AG08396 (cell line): ENCODE measurements around the gene GPR176.

ENCODE experiments used
- DNase-seq: peaks from one replicate; pipeline ENCODE4 v3.0.0; 2012; ENCODE audit warnings: low spot score, mixed read lengths

GPR176 gene

DNA sequence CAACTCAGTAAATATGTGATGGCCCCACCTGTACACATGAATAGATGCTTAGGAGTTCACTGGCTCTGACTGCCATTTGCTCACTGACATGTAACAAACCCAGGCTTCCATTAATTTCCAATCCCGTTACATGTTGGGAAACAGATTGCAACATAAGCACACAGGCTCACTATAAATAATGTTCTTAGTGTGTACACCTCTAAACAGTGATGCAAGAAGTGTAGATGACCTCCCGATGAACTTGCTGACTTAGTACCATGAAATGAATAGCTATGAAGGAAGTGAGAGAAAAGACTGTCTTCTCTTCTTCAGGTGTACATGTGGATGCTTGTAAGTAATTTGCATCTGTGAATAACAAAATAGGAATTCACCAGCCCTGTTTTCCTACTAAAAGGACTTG is 116.0 kb downstream of the GPR176 start:
- no peak for DNase-seq

DNA sequence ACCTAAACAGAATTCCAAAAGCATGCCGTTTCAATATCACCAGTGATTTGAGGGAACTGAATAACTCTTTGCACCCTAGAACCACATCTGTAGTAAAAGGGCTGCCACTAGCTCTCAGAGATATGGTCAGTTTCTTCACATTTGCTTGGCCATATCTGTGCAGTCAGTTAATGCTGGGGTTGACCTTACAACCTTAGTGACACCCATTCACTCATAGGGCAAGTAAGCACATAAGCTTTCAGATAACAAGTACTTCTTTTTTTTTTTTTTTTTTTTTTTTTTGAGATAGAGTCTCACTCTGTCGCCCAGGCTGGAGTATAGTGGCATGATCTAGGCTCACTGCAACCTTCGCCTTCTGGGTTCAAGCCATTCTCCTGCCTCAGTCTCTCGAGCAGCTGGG is 117.0 kb downstream of the GPR176 start:
- no peak for DNase-seq

DNA sequence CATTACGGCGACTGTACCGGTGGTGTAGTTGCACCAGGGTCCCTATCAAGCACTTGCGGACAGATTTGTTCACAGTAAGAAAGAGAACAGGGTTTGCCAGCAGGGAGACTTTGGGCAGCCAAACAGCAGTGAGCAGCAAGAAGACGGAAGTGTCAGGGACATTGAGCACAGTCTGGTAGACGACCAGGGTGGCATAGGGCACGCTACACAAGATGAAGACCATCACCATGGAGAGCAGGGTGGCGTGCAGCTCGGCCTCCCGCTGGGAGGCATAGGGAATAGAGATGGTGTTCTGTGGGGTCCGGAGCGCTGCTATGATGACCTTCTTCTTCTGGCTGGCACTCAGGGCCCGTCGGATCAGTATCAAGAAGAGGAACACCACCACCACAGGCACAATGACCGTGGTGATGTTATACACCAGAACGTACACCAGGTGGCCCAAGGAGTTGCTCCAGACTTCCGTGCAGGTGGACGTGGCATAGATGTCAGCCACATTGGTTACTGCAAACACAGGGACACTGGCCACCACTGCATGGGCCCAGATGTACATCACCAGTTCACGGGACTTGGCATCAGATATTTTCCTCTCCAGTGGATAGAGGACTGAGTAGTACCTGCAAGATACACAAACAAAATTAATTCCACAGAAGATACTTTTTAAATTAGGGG is 118.3 kb downstream of the GPR176 start:
- no peak for DNase-seq

DNA sequence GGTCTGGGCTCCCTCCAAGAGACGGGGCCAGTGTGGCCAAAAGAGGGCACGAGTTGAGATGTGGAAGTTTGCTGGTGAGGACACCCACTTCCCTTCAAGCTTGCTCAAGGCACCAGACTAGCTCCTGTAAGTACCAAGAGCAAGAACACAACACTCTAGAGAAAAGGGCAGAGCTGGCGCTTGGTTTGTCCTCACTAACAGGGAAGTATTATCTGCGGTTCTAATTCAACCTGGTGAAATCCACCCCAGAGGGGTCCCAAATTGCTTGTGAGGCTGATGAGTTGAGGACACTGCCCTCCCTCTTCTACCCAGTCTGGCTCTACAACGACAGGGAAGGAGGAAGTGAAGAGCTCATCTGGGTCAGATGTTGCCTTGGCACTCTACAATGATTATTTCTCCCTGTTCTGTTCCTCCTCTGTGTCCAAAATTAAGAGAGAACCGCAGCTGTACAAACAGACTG is 120.5 kb downstream of the GPR176 start:
- DNase-seq, result no peak

DNA sequence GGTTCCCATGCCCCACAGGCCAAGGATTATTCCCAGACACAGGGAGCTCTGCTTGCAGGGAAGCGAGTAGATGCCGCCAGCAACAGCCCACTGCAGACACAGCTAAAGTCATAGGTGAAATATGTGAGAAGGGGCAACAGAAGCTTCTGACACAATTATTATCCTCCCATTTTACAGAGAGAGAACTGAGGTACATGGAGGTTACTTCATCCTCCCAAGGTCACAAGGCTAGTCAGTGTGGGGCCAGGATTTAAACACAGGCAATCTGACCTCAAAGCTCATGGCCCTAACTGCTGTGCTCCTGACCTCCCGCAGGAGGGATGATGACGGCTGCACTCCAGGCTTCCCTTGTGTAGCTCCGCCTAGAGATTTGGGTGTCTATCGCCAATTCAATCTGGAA is 121.7 kb downstream of the GPR176 start:
- no peak for DNase-seq

DNA sequence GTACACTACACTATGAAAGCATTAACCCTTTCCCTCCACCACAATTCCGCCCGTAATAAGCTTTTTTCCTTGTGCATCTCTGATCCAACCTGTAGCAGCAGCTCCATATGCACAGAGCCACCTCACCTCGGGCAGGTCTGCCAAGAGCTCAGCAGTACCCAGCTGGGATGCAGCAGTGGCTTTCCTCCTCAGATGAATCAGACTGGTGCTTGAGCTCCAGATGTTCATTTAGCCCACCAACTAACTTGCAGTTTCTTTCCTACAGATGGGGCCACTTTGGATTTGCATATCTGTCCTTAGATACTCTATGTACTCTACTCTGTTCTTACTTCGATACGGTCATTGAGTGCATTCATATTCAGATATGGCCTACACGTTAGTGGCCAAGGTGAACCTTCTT is 122.7 kb downstream of the GPR176 start:
- no peak for DNase-seq

DNA sequence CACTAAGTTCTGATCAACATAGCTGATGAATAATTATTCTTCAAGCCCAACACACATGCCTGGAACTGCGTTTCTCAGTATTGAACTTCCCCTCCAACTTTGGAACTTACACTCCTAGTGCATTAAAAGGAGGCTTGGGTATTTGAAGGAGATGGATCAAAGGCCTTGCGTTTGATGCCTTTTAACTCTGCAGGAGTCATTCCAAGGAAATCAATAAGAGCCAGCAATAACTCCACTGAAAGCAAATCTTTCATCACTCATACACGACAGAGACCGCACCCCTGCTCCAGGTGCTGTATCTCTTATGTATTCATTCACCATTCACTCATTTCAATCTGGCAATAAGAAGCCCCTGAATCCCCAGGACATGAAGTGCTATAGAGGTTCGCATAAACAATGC is 123.5 kb downstream of the GPR176 start:
- DNase-seq, result no peak

DNA sequence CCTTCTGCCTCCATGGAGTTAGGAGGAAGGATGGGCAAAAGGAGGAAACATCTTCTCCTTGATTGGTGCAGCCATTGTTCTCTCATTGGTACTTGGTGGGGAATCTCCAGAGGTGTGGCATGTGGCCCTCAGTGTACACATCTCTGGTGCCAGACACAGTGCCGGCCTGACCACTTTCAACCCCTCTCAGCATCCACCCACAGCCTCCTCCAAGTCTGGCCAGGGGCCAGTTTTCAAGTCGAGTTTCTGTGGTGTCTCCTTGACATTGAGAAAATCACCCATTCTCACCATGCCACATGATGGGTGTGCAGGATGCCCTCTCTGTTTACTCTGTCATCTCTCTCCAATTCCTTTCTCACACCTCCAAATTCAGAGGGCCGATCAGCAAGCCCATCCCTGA is 124.6 kb downstream of the GPR176 start:
- no peak for DNase-seq

DNA sequence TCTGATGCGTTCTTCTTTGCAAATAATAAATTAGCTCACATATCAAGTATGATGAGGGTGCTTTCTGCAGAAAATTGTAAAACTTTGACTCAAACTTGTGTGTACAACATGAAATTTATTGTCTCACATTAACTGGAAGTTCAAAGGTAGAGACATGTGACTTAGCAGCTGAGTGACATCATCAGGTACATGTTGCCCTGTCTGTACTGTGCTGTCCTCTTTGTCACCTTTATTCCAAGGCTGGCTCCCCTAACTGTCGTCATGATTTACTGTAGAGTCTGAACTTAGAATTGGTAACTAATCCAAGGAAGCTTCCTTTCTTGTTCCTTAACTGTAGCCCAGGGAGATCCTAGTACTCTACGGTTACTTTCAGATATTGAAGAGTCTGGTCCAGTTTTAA is 125.1 kb downstream of the GPR176 start:
- DNase-seq, result no peak

DNA sequence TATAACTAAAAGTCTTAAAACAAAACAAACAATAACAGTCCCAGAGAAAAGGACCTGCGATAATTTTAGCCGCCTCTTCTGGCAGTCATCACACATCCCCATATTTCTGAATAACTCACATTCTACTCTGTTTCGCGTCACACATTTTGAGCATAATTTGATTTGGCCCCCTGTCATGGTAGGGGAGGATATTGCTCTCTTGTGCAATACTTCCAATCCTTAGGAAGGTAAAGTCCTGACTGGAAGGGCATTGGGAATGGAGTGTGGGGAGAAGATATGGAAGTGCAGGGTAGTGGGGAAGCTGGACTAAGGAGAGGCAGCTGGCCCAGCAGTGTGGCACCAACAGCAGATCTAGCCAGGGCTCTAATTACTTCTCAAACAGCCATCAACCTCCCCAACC is 126.1 kb downstream of the GPR176 start:
- DNase-seq, result no peak

DNA sequence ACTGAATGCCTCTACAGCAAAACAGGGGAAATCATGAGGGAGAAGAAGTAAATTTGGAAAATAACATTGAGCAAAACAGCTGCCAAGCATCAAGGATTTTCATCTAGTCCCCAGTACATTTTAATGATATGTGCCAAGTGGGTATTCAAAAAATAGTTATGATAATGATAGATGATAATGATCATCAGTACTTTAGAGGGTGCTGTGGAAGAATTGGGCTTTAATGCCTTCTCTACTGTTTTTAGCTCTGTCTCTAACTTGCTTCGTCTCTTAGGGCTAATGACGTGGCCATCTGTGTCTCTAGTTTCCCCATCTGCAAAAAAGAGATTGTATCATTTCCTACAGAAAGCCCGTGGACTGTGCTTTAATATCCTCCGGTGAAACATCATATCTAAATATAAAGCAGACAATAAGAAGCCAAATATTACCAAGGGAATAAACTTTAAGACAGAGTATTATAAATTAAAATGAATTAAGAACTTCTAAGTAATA is 127.2 kb downstream of the GPR176 start:
- DNase-seq, result no peak

DNA sequence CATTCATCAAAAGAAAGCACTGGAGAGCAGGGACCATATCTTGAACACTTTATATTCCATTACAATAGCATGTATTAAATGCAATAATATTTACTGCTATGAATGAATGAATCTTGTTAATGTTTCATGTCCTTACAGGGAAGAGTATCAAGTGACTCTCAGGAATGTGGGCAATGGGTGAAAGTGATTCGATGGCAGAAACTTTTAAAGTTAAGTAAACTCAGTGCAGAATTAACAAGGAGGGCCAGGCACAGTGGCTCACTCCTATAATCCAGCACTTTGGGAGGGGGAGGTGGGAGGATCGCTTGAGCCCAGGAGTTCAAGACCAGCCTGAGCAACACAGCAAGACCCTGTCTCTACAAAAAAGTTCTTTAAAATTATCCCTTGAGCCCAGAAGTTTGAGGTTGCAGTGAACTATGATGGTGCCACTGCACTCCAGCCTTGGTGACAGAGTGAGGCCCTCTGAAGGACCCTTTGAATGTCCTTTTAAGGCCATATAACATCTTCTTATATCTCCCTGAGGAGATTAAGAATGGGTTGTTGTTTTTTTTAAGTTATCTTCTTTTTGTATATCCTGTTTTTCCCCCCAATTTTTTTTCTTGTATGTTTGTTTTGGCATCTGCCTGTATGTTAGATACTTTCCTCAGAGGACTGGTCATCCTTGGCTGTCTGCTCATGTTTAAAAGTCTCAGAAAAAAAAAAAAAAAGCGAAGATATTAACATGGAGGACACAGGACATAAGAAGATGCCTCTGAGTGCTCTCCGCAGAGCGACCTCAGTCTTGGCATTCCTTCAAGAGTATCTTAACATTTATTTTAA is 127.8 kb downstream of the GPR176 start:
- no peak for DNase-seq

DNA sequence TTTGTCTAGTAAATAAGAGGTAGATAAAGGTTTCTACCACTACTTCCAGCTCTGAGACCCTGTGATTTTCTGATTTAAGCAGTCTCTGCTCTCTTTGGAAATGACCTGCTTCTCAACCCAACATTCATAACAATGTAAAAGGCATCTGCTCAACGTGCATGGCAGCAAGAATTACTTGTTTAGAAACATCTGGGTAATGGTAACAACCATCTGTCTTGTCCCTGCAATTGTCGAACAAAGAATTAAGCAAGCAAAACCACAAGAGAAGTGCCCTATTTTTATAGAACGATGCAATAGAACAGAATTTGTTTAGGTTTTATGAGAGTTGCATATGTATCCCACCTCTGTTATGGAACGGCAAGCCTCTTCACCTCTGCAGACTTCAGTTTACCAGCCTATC is 130.3 kb downstream of the GPR176 start:
- no peak for DNase-seq

DNA sequence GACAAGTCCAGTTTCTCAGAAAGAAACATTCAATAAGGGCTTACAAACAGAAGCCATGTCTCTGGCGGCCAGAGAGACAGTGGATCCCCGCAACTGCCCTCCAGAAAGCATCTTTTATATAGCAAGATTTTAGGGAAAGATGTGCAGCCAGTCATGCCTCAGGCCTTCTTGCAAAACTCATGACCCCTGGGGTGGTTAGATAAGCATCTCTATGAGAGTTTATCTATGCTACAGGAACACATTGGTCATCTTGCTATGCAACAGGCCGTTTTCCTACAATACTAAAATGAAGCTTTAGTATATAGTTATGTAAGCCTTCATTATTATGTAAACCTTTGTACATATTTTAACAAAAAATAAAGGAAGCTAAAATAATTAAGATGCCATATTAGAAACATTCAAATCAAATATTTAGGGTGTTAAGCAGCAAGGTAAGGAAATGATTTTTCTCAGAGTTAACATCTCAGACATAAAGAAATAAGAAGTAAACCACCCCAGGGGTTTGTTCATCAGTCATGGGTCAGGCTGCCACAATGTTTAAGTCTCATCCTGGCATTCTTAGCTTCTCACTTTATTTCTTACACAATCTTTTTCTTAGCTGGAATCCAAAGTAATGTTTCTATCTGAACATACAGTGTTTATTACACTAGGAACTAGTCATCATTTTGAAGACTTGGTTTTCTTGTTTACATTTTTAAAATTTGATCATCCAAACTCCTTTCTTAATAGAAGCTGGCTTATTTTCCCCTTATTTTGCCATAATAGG is 131.1 kb downstream of the GPR176 start:
- peak; percentile 40 for DNase-seq

DNA sequence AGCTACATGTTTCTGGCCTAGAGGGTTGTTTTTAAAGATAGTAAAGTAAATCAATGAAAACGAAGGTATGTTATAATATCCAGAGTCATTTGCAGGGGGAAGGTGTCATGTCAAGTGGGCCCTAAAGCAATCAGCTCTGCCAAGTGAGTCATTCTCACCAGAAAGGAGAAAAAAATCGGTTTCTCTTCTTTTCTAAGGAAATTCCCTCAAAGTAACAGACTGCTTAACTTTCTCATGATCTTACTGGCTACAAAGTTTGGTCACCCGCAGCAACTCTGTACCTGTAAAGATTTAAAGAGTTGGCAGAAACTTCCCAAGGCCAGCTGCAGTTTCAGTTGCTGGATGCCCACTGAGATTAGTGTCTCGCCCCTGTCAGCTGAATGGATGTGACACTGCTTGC is 132.0 kb downstream of the GPR176 start:
- no peak for DNase-seq

DNA sequence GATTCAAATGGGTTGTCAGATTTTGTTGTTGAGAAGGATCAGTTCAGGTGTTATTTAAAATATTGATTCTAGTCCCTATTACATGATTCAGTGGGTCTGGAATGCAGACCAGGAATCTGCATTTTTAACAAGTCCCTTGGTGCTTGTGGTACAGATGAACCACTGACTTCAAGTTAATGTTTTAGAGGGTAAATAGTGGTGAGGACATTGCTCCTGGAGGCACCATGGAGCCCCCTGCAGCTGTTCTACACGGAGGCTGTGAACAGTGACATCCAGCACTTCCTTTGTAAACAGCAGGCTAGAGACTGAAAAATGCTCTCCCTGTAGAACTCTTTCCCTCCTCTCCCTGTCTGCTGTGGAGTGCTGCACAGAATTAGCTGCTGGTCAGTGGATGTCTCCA is 132.6 kb downstream of the GPR176 start:
- no peak for DNase-seq

DNA sequence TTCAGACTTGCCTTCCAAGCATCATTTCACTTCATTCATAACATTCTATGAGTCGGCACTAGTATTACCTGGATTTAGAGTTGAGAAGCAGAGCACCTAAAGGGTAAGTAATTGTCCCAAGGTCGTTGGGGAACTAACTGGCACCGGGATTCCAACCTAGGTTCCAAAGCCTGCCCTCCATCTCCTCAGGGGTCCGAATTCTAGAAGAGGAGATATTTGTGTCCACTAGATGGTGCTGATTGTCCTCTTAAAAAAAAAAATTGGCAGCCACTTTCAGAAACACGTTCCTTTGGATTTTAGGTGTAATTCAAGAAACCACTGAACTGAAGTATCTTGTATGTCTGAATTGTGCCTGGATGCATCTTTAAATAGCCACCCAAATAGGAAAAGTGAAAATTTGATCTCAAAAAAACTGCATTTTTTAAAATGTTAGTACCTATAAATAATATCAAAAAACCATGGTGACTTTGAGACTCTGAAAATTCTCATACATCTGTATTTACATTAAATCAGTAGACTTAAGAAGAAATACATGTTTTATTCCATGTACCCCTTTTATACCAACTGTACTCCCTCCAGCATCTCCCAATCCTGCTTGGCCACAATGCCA is 133.5 kb downstream of the GPR176 start:
- DNase-seq, result peak; percentile 36

DNA sequence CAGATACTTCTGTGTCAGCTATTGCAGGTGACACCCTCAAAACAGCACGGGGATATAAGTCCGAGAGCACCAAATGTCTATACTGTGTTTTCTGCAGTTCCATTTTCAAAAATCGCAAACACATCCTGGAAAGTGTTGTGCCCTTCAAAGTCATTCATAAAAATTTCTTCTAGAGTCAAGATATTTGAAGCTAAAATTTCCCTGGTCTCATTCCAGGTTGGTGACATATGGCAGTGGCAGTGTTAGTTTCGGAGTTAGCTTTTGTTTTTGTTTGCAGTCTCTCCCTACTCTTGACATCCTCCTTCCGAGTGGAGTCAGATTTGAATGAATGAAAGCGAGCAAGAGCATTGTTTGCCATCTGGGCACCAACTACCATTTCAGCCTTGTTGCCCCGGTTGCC is 134.2 kb downstream of the GPR176 start:
- no peak for DNase-seq

DNA sequence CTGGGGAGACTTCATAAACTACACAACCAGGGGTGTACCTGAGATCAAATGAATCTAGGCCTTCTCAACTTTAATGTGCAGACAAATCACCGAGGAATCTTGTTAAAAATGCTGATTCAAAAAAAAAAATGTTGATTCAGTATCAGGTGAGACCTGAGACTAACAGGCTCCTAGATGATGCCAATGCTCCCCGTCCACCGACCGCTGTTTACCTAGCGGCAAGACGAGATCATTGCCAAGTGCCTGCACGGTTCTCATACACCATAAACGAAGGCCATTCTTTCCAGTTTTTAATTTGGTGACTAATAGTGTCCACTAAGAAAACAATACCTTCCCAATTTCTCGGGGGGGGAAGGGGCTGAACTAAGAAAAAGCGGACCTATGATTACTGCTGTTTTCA is 134.9 kb downstream of the GPR176 start:
- DNase-seq, result no peak

DNA sequence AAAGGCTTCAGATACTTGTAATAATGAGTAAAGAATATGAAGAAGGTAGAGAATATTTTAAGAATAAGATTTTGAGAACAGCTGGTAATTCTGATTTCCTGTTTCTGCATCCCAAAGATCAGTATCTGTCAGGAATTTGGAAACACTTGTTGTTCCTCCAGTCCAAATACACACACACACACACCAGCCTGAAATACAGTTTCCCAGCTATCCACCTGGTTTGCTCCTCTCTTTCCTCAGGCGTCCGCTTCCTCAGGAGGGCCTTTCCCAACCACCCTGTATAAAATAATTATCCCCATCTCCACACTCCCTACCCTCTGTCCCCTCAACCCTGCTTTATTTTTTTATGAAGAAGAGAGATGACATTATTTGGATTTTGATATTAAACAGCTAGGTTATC is 135.4 kb downstream of the GPR176 start:
- DNase-seq, result no peak

DNA sequence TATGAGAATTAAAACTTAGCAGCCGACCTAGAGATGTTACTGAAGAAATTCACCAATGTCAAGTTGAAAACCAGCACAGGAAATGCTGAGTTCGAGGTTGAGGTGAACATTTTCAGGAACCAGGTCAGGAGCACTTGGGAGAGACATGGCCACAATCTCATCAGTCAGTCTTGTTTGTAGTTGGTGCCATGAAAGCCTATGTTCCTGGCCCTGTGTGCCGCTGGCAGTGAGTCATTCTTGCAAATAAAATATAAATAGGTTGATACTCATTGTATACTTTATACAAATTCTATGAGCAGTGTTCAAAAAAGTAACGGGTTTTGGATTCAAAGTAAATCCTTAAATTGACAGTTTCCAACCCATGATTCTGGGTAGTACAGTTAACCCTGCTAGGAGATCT is 135.9 kb downstream of the GPR176 start:
- DNase-seq, result no peak

DNA sequence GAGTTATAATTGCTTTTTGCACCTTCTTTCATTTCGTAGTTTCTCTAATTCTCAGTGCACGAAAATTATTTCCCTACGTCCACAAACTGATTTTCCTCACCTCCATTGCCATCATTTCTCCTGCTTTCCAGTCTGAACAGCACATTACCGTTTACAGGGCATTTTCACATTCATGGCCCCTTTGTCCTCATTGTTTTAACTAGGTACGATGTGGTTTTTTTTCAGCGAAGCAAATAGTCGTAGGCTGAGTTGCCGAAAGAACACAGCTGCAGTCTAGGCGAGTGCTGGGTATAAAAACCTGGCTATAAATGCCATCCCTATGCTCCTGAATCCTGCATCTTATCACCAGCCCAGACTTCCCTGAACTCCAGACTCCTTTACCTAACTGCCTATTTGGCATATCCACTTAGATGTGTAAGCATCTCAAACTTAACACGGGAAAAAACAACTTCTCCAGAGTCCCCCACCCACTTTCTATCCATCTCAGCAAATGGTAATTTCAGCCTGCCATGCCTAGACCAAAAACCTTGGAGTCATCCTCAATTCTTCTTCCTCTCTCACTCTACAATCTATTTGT is 136.7 kb downstream of the GPR176 start:
- DNase-seq, result no peak
